GM23338 (cell line): Measurements from ENCODE around the gene TRIM61. TPM values are rescaled to one million over a fixed set of nuclear protein-coding genes. Genes with fewer than 3 reads are reported as not detected.

Experiments
- ATAC-seq: fragments of 200-7000 bp; cut with Tn5 transposase; 3 replicates; pipeline ENCODE4 v1.9.1; 2020
- DNase-seq: peaks from one replicate; pipeline ENCODE4 v3.0.0-alpha.2; 2015; ENCODE audit warnings: low spot score
- H2AFZ ChIP-seq: fragments of 200-600 bp; sonication (generic); 2 replicates; pipeline ENCODE4 v1.8.0; 2016; ENCODE audit warnings: antibody characterized with exemption, mild to moderate bottlenecking, moderate library complexity
- H3F3A ChIP-seq: fragments of 200-600 bp; sonication (generic); replicated peaks from 2 replicates; pipeline ENCODE4 v1.8.0; 2017; ENCODE audit warnings: antibody characterized with exemption, mixed run types, low read depth
- H3K27ac ChIP-seq: fragments of 200-600 bp; sonication (generic); 2 replicates; pipeline ENCODE4 v1.6.1; 2016; ENCODE audit warnings: low read depth
- H3K27me3 ChIP-seq: fragments of 200-600 bp; sonication (generic); 2 replicates; pipeline ENCODE4 v1.8.0; 2016; ENCODE audit warnings: mild to moderate bottlenecking, mixed run types, moderate library complexity; ENCODE audit not compliant: insufficient read depth
- H3K36me3 ChIP-seq: fragments of 200-600 bp; sonication (generic); 2 replicates; pipeline ENCODE4 v1.8.0; 2016; ENCODE audit warnings: mild to moderate bottlenecking; ENCODE audit not compliant: insufficient read depth
- H3K4me1 ChIP-seq: fragments of 200-600 bp; sonication (generic); 2 replicates; pipeline ENCODE4 v1.8.0; 2016; ENCODE audit warnings: mild to moderate bottlenecking, moderate library complexity; ENCODE audit not compliant: insufficient read depth
- H3K4me2 ChIP-seq: fragments of 200-600 bp; sonication (generic); 2 replicates; pipeline ENCODE4 v1.7.1; 2017; ENCODE audit warnings: mixed run types
- H3K4me3 ChIP-seq: fragments of 200-600 bp; sonication (generic); 2 replicates; pipeline ENCODE4 v1.6.1; 2016; ENCODE audit warnings: mixed run types
- H3K79me2 ChIP-seq: fragments of 200-600 bp; sonication (generic); replicated peaks from 2 replicates; pipeline ENCODE4 v1.8.0; 2017; ENCODE audit warnings: mild to moderate bottlenecking; ENCODE audit not compliant: insufficient read depth
- H3K9me2 ChIP-seq: fragments of 200-600 bp; sonication (generic); 2 replicates; pipeline ENCODE4 v1.8.0; 2017; ENCODE audit not compliant: insufficient read depth
- H4K20me1 ChIP-seq: fragments of 200-600 bp; sonication (generic); replicated peaks from 2 replicates; pipeline ENCODE4 v1.8.0; 2017; ENCODE audit warnings: mild to moderate bottlenecking; ENCODE audit not compliant: insufficient read depth
- H3K27ac Mint-ChIP-seq: 2 replicates; pipeline ENCODE4 v1.8.0; 2020; ENCODE audit warnings: inconsistent platforms, mild to moderate bottlenecking, moderate library complexity, mixed read lengths
- H3K27me3 Mint-ChIP-seq: 3 replicates; pipeline ENCODE4 v1.8.0; 2022; ENCODE audit warnings: low read depth, mild to moderate bottlenecking, moderate library complexity, mixed read lengths, inconsistent platforms; ENCODE audit not compliant: insufficient read depth, poor library complexity
- H3K36me3 Mint-ChIP-seq: 3 replicates; pipeline ENCODE4 v1.8.0; 2021; ENCODE audit warnings: low read depth, mild to moderate bottlenecking, inconsistent platforms, moderate library complexity, mixed read lengths
- H3K4me1 Mint-ChIP-seq: 3 replicates; pipeline ENCODE4 v1.8.0; 2020; ENCODE audit warnings: mild to moderate bottlenecking, inconsistent platforms, mixed read lengths
- H3K4me3 Mint-ChIP-seq: 3 replicates; pipeline ENCODE4 v1.8.0; 2021; ENCODE audit warnings: moderate library complexity, mild to moderate bottlenecking, inconsistent platforms, mixed read lengths
- H3K9me3 Mint-ChIP-seq: 3 replicates; pipeline ENCODE4 v1.8.0; 2020; ENCODE audit warnings: moderate library complexity, mild to moderate bottlenecking, inconsistent platforms, mixed read lengths
- CREB1 ChIP-seq: fragments of 250-450 bp; sonication (Bioruptor Pico); IDR thresholded peaks from 2 replicates; pipeline ENCODE4 v1.5.0; 2020; ENCODE audit warnings: low read depth, mild to moderate bottlenecking, moderate library complexity
- CTCF ChIP-seq, 2 experiments: fragments of 200-600 bp in 1 of 2; sonication (generic) in 1 of 2; conservative IDR thresholded peaks; 2 replicates each; pipeline versions ENCODE4 v1.5.1 to v1.6.1; 2016 to 2017; ENCODE audit warnings: antibody characterized with exemption in 2 of 2, low read depth in 2 of 2, mild to moderate bottlenecking in 2 of 2, moderate library complexity in 1 of 2
- ETS1 ChIP-seq: IDR thresholded peaks from 2 replicates; pipeline ENCODE4 v1.6.1; 2016; ENCODE audit warnings: antibody characterized with exemption
- EZH2 ChIP-seq: fragments of 200-600 bp; sonication (generic); IDR thresholded peaks from one replicate; pipeline ENCODE4 v1.8.0; 2017; ENCODE audit warnings: antibody characterized with exemption, mild to moderate bottlenecking, low read depth; ENCODE audit not compliant: unreplicated experiment
- EZH2phosphoT487 ChIP-seq: fragments of 200-600 bp; sonication (generic); IDR thresholded peaks from one replicate; pipeline ENCODE4 v1.8.1; 2018; ENCODE audit warnings: antibody characterized with exemption; ENCODE audit not compliant: unreplicated experiment
- POLR2AphosphoS5 ChIP-seq: IDR thresholded peaks from 2 replicates; pipeline ENCODE4 v1.6.1; 2016; ENCODE audit warnings: antibody characterized with exemption, low read depth
- STAT1 ChIP-seq: IDR thresholded peaks from one replicate; pipeline ENCODE4 v1.6.1; 2016; ENCODE audit warnings: antibody characterized with exemption; ENCODE audit not compliant: unreplicated experiment
- ZNF114 ChIP-seq: fragments of 250-450 bp; sonication (Bioruptor Pico); IDR thresholded peaks from 2 replicates; pipeline ENCODE4 v1.5.0; 2020; ENCODE audit warnings: mild to moderate bottlenecking, moderate library complexity
- ZNF331 ChIP-seq: fragments of 250-450 bp; sonication (Bioruptor Pico); IDR thresholded peaks from 2 replicates; pipeline ENCODE4 v1.5.0; 2020; ENCODE audit warnings: low read depth, mild to moderate bottlenecking, moderate library complexity
- polyA plus RNA-seq: library from polyadenylated mRNA; unstranded; fragments of >200 nt; fragmentation: Nextera tagmentation; extraction: Ambion mirVana; gene quantifications from 2 replicates; pipeline ENCODE4 v1.2.1, GENCODE V29; 2016
- total RNA-seq: library from RNA; depleted of rRNA; stranded (reverse); fragments of >200 nt; shearing (Covaris generic); gene quantifications from 2 replicates; pipeline ENCODE4 v1.2.3, GENCODE V29; 2014
- TF ChIP-seq, protein P1 (sequence below): fragments of 250-450 bp; sonication (Bioruptor Pico); IDR thresholded peaks from 2 replicates; pipeline ENCODE4 v1.5.0; 2020; ENCODE audit warnings: mild to moderate bottlenecking, moderate library complexity
- TF ChIP-seq, protein P2 (sequence below): IDR thresholded peaks from one replicate; pipeline ENCODE4 v1.6.1; 2018; ENCODE audit warnings: antibody characterized with exemption; ENCODE audit not compliant: unreplicated experiment

The TRIM61 gene
- total and polyA plus RNA-seq, 2 experiments from 2014 or later = 0.38 TPM; not detected in 1

- Histone ChIP-seq H3K9me2 (0 out of 2 replicates have a peak, but pooled peaks cover 4% of the 10 kb centered on the region), H3K27ac (no peak overlapping the region)
- DNase-seq = no peak
Observed at GRCh38 chr4:164952551-164952950, 24.9 kb downstream of the TRIM61 start.

More at GRCh38 chr4:164952551-164952950, 24.9 kb downstream of the TRIM61 start:
- ATAC-seq = no peak
- Histone ChIP-seq H2AFZ (peak overlapping the region; percentile 63; the same call in 1 of the 2 replicates), H3K27me3 (no peaks in the 10 kb centered on the region), H3K4me2 (no peak overlapping the region), H4K20me1 (no peaks in the 10 kb centered on the region), H3K4me3 (no peak overlapping the region), H3K4me1 (no peaks in the 10 kb centered on the region; the same call in 1 of the 2 replicates), H3K79me2 (no peaks in the 10 kb centered on the region; the same call in 1 of the 2 replicates), H3K36me3 (no peaks in the 10 kb centered on the region), H3F3A (peaks cover 3% of the 10 kb centered on the region; the same call in 1 of the 2 replicates)
- Mint-ChIP-seq H3K27ac (no peak overlapping the region), H3K27me3 (peaks cover 7% of the 10 kb centered on the region), H3K4me3 (no peak overlapping the region), H3K4me1 (peaks cover 10% of the 10 kb centered on the region), H3K9me3 (peaks cover 5% of the 10 kb centered on the region; the same call in 2 of the 3 replicates), H3K36me3 (no peaks in the 10 kb centered on the region)
- TF ChIP-seq CTCF (conservative IDR thresholded peaks at IDR 0.05; ENCODE audit: low read depth in 2 of 2) = no peak
- TF ChIP-seq POLR2AphosphoS5 = no peak
- TF ChIP-seq STAT1 = no peak
- no peak for TF ChIP-seq ETS1
- TF ChIP-seq, protein P1, sequence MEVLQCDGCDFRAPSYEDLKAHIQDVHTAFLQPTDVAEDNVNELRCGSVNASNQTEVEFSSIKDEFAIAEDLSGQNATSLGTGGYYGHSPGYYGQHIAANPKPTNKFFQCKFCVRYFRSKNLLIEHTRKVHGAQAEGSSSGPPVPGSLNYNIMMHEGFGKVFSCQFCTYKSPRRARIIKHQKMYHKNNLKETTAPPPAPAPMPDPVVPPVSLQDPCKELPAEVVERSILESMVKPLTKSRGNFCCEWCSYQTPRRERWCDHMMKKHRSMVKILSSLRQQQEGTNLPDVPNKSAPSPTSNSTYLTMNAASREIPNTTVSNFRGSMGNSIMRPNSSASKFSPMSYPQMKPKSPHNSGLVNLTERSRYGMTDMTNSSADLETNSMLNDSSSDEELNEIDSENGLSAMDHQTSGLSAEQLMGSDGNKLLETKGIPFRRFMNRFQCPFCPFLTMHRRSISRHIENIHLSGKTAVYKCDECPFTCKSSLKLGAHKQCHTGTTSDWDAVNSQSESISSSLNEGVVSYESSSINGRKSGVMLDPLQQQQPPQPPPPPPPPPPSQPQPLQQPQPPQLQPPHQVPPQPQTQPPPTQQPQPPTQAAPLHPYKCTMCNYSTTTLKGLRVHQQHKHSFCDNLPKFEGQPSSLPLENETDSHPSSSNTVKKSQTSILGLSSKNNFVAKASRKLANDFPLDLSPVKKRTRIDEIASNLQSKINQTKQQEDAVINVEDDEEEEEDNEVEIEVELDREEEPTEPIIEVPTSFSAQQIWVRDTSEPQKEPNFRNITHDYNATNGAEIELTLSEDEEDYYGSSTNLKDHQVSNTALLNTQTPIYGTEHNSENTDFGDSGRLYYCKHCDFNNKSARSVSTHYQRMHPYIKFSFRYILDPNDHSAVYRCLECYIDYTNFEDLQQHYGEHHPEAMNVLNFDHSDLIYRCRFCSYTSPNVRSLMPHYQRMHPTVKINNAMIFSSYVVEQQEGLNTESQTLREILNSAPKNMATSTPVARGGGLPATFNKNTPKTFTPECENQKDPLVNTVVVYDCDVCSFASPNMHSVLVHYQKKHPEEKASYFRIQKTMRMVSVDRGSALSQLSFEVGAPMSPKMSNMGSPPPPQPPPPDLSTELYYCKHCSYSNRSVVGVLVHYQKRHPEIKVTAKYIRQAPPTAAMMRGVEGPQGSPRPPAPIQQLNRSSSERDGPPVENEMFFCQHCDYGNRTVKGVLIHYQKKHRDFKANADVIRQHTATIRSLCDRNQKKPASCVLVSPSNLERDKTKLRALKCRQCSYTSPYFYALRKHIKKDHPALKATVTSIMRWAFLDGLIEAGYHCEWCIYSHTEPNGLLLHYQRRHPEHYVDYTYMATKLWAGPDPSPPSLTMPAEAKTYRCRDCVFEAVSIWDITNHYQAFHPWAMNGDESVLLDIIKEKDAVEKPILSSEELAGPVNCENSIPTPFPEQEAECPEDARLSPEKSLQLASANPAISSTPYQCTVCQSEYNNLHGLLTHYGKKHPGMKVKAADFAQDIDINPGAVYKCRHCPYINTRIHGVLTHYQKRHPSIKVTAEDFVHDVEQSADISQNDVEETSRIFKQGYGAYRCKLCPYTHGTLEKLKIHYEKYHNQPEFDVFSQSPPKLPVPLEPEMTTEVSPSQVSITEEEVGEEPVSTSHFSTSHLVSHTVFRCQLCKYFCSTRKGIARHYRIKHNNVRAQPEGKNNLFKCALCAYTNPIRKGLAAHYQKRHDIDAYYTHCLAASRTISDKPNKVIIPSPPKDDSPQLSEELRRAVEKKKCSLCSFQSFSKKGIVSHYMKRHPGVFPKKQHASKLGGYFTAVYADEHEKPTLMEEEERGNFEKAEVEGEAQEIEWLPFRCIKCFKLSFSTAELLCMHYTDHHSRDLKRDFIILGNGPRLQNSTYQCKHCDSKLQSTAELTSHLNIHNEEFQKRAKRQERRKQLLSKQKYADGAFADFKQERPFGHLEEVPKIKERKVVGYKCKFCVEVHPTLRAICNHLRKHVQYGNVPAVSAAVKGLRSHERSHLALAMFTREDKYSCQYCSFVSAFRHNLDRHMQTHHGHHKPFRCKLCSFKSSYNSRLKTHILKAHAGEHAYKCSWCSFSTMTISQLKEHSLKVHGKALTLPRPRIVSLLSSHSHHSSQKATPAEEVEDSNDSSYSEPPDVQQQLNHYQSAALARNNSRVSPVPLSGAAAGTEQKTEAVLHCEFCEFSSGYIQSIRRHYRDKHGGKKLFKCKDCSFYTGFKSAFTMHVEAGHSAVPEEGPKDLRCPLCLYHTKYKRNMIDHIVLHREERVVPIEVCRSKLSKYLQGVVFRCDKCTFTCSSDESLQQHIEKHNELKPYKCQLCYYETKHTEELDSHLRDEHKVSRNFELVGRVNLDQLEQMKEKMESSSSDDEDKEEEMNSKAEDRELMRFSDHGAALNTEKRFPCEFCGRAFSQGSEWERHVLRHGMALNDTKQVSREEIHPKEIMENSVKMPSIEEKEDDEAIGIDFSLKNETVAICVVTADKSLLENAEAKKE (CRISPR knock-in tag) = no peak
- TF ChIP-seq ZNF331 = no peak
- TF ChIP-seq, protein P2, sequence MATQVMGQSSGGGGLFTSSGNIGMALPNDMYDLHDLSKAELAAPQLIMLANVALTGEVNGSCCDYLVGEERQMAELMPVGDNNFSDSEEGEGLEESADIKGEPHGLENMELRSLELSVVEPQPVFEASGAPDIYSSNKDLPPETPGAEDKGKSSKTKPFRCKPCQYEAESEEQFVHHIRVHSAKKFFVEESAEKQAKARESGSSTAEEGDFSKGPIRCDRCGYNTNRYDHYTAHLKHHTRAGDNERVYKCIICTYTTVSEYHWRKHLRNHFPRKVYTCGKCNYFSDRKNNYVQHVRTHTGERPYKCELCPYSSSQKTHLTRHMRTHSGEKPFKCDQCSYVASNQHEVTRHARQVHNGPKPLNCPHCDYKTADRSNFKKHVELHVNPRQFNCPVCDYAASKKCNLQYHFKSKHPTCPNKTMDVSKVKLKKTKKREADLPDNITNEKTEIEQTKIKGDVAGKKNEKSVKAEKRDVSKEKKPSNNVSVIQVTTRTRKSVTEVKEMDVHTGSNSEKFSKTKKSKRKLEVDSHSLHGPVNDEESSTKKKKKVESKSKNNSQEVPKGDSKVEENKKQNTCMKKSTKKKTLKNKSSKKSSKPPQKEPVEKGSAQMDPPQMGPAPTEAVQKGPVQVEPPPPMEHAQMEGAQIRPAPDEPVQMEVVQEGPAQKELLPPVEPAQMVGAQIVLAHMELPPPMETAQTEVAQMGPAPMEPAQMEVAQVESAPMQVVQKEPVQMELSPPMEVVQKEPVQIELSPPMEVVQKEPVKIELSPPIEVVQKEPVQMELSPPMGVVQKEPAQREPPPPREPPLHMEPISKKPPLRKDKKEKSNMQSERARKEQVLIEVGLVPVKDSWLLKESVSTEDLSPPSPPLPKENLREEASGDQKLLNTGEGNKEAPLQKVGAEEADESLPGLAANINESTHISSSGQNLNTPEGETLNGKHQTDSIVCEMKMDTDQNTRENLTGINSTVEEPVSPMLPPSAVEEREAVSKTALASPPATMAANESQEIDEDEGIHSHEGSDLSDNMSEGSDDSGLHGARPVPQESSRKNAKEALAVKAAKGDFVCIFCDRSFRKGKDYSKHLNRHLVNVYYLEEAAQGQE = no peak
- no peak for TF ChIP-seq CREB1 (CRISPR knock-in tag)
- TF ChIP-seq ZNF114 (CRISPR knock-in tag) = no peak
- no peak for TF ChIP-seq EZH2phosphoT487
- TF ChIP-seq EZH2 = no peak
